ENCODE measurements around the gene TRPM6. TPM values are rescaled to one million over a fixed set of nuclear protein-coding genes. Genes with fewer than 3 reads are reported as not detected.

Gene TRPM6
- total and polyA plus RNA-seq, 2 experiments from 2014 or later = 0.23 to 0.87 TPM

- Histone ChIP-seq H3K4me3 (no peak overlapping the region), H3K36me3 (ENCODE audit: insufficient read depth) (no peaks in the 10 kb centered on the region), H3K27me3 (ENCODE audit: insufficient read depth) (no peaks in the 10 kb centered on the region), H3K4me1 (ENCODE audit: insufficient read depth) (no peaks in the 10 kb centered on the region), H3K27ac (ENCODE audit: low read depth) (no peak overlapping the region), H3K9me2 (ENCODE audit: insufficient read depth) (no peaks in the 10 kb centered on the region; the same call in 1 of the 2 replicates), H3F3A (replicated peaks; ENCODE audit: low read depth) (no peaks in the 10 kb centered on the region), H3K4me2 (no peak overlapping the region), H2AFZ (no peak overlapping the region), H3K79me2 (replicated peaks; ENCODE audit: insufficient read depth) (no peaks in the 10 kb centered on the region), H4K20me1 (replicated peaks; ENCODE audit: insufficient read depth) (no peaks in the 10 kb centered on the region)
- H3K27ac Mint-ChIP-seq = no peak overlapping the region
- H3K9me3 Mint-ChIP-seq = peaks cover 6% of the 10 kb centered on the region; the same call in 1 of the 3 replicates
- DNase-seq (ENCODE audit: low spot score) (no peak), ATAC-seq (no peak)
- peaks cover 2% of the 10 kb centered on the region; the same call in 2 of the 3 replicates for H3K36me3 Mint-ChIP-seq (ENCODE audit: low read depth)
- H3K4me3 Mint-ChIP-seq = no peak overlapping the region
- no peaks in the 10 kb centered on the region for H3K27me3 Mint-ChIP-seq (ENCODE audit: insufficient read depth, low read depth, poor library complexity)
- H3K4me1 Mint-ChIP-seq = no peaks in the 10 kb centered on the region
- no peak for TF ChIP-seq REST (IDR thresholded peaks at IDR 0.05; ENCODE audit: unreplicated experiment)
- no peak for TF ChIP-seq NANOG (IDR thresholded peaks at IDR 0.05; ENCODE audit: borderline replicate concordance)
- no peak for TF ChIP-seq ZNF462 (CRISPR knock-in tag; IDR thresholded peaks at IDR 0.05)
- no peak for TF ChIP-seq ZNF114 (CRISPR knock-in tag; IDR thresholded peaks at IDR 0.05)
- no peak for TF ChIP-seq POLR2AphosphoS5 (IDR thresholded peaks at IDR 0.05; ENCODE audit: low read depth)
- no peak for TF ChIP-seq STAT1 (IDR thresholded peaks at IDR 0.05; ENCODE audit: unreplicated experiment)
- TF ChIP-seq EZH2phosphoT487 (IDR thresholded peaks at IDR 0.05; ENCODE audit: unreplicated experiment) = no peak
- no peak for TF ChIP-seq JUNB (IDR thresholded peaks at IDR 0.05; ENCODE audit: unreplicated experiment)
- no peak for TF ChIP-seq CTCF (conservative IDR thresholded peaks at IDR 0.05; ENCODE audit: low read depth in 2 of 2)
- TF ChIP-seq, protein P1, sequence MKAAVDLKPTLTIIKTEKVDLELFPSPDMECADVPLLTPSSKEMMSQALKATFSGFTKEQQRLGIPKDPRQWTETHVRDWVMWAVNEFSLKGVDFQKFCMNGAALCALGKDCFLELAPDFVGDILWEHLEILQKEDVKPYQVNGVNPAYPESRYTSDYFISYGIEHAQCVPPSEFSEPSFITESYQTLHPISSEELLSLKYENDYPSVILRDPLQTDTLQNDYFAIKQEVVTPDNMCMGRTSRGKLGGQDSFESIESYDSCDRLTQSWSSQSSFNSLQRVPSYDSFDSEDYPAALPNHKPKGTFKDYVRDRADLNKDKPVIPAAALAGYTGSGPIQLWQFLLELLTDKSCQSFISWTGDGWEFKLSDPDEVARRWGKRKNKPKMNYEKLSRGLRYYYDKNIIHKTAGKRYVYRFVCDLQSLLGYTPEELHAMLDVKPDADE (IDR thresholded peaks at IDR 0.05) = no peak
- no peak for TF ChIP-seq EZH2 (IDR thresholded peaks at IDR 0.05; ENCODE audit: low read depth, unreplicated experiment)
- TF ChIP-seq ZNF331 (CRISPR knock-in tag; IDR thresholded peaks at IDR 0.05; ENCODE audit: low read depth) = no peak
- no peak for TF ChIP-seq CREB1 (CRISPR knock-in tag; IDR thresholded peaks at IDR 0.05; ENCODE audit: low read depth)
Observed at GRCh38 chr9:74847478-74848152, 40.1 kb downstream of the TRPM6 start.
